BE2C (cell line): ENCODE measurements around the gene ATP4A.

Experiments
- DNase-seq: peaks from one replicate; pipeline ENCODE4 v3.0.0-alpha.2; 2020
- H3K27me3 ChIP-seq: fragments of 250-450 bp; sonication (Bioruptor Pico); 2 replicates; pipeline ENCODE4 v1.5.1; 2020; ENCODE audit warnings: mild to moderate bottlenecking
- H3K36me3 ChIP-seq: fragments of 250-450 bp; sonication (Bioruptor Pico); 2 replicates; pipeline ENCODE4 v1.5.1; 2020; ENCODE audit warnings: mild to moderate bottlenecking
- H3K4me1 ChIP-seq: fragments of 250-450 bp; sonication (Bioruptor Pico); 2 replicates; pipeline ENCODE4 v1.5.1; 2020
- H3K4me3 ChIP-seq: 2 replicates; pipeline ENCODE4 v1.5.1; 2011; ENCODE audit warnings: low read depth, low read length
- H3K9me3 ChIP-seq: fragments of 250-450 bp; sonication (Bioruptor Pico); 2 replicates; pipeline ENCODE4 v1.5.1; 2020
- TF ChIP-seq, protein P1 (sequence below): IDR thresholded peaks from 2 replicates; pipeline ENCODE4 v1.5.1; 2012; ENCODE audit warnings: mild to moderate bottlenecking, low read depth, low read length

ATP4A gene

DNA sequence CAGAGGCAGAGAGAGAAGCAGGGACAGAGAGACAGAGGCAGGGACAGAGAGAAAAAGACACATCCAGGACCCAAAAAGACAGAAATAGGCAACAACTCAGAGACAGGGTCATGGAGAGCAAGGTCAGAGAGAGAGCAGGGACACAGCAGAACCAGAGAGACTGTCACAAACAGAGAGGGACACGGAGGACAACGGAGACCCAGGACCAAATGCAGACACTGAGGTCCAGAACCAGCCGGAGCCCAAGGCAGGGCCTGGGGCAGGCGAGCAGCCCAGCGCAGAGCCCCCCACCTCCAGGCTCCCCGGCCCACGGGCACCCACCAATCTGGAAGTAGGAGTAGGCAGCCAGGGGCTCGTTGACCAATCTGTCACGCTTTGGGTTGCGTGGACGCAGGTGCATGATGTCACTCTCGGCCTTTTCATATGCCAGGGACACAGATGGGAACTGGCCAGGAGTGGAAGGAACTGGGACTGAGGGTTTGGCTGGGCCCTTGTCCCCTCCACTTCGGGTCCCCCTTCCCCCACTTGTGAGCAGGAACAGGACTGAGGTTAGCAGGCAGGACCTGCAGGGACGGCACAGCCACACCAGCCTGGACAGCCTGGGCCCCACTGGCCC lies 10.0 kb downstream of the ATP4A start:
- TF ChIP-seq, protein P1, sequence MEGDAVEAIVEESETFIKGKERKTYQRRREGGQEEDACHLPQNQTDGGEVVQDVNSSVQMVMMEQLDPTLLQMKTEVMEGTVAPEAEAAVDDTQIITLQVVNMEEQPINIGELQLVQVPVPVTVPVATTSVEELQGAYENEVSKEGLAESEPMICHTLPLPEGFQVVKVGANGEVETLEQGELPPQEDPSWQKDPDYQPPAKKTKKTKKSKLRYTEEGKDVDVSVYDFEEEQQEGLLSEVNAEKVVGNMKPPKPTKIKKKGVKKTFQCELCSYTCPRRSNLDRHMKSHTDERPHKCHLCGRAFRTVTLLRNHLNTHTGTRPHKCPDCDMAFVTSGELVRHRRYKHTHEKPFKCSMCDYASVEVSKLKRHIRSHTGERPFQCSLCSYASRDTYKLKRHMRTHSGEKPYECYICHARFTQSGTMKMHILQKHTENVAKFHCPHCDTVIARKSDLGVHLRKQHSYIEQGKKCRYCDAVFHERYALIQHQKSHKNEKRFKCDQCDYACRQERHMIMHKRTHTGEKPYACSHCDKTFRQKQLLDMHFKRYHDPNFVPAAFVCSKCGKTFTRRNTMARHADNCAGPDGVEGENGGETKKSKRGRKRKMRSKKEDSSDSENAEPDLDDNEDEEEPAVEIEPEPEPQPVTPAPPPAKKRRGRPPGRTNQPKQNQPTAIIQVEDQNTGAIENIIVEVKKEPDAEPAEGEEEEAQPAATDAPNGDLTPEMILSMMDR: no peak
- H3K36me3 ChIP-seq: no peaks in the 10 kb centered on the region
- no peaks in the 10 kb centered on the region for H3K9me3 ChIP-seq
- no peak for DNase-seq
- H3K4me3 ChIP-seq: no peak overlapping the region
- H3K27me3 ChIP-seq: no peaks in the 10 kb centered on the region
- H3K4me1 ChIP-seq: peaks cover 5% of the 10 kb centered on the region

DNA sequence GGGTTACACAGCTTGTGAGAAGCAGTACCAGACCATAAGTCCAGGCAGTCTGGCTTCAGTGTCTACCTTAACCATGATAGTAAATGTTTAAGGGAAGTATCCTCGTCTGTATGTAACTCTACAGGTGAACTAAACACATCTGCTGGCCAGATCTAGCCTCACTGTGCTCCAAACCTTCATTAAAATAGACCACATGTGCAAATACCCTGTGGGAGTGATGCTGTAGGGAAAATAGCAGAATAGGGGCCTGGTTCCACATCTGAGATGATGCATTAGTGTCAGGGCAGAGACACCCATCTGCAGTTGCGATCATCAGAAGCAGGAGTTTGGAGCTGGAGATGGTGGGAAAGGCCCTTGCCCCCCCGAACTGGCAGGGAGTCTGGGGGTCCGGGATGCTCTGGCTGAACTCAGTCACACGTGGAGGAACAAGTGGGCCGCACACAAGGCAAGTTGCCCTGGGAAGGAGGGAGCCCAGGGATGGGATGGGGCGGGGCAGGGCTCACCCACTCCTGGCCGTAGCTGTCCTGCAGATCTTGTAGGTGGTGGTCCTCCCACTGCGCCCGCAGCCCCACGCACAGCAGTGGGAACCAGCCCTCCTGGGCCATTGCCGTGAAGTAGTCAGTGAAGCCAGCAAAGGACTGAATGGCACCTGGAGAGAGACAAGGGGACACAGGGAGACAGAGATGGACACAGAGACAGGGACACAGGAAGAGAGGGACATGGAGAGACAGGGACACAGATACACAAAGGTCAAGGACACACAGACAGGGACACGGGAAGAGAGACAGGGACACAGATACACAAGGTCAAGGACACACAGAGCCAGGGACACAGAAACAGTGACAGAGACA lies 10.7 kb downstream of the ATP4A start:
- H3K9me3 ChIP-seq: no peaks in the 10 kb centered on the region
- H3K27me3 ChIP-seq: no peaks in the 10 kb centered on the region
- TF ChIP-seq, protein P1: no peak
- DNase-seq: no peak
- H3K4me1 ChIP-seq: peaks cover 5% of the 10 kb centered on the region
- no peak overlapping the region for H3K4me3 ChIP-seq
- H3K36me3 ChIP-seq: no peaks in the 10 kb centered on the region

DNA sequence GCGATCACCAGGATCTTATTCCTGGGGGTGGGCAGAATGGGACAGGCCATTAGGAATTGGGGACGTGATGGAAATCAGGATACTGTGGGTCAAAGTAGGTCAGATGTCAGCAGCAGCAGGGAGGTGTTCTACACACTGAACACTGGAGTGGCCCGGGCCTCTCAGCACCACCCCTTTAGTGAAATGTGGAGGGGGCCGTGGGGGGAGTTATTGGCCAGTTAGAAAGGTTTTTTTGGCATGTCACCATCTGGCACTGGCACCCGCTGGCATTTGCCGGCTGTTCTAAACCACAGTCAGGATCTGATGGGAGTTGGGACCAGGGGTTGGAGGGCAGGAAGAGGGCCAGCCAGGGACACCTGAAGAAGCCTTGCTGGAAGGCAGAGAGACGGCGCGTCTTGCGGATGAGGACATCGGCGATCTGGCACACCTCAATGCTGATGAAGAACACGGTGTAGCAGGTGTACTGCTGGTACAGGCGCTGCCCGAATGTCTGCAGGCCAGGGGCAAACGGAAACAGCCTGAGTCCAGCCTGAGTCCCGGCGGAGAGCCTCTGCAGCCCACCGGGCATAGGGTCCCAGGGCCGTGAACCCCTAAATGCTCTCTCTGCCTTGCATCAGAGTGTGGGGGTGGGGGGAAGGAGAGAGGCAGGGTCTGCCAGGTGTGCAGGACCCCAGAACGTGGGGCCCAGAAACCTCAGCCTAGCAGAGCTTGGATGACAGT lies 12.2 kb downstream of the ATP4A start:
- DNase-seq: no peak
- Histone ChIP-seq H3K9me3 (no peaks in the 10 kb centered on the region), H3K36me3 (peaks cover 6% of the 10 kb centered on the region; the same call in 1 of the 2 replicates), H3K27me3 (no peaks in the 10 kb centered on the region), H3K4me3 (no peak overlapping the region), H3K4me1 (peaks cover 5% of the 10 kb centered on the region)
- TF ChIP-seq, protein P1: no peak

DNA sequence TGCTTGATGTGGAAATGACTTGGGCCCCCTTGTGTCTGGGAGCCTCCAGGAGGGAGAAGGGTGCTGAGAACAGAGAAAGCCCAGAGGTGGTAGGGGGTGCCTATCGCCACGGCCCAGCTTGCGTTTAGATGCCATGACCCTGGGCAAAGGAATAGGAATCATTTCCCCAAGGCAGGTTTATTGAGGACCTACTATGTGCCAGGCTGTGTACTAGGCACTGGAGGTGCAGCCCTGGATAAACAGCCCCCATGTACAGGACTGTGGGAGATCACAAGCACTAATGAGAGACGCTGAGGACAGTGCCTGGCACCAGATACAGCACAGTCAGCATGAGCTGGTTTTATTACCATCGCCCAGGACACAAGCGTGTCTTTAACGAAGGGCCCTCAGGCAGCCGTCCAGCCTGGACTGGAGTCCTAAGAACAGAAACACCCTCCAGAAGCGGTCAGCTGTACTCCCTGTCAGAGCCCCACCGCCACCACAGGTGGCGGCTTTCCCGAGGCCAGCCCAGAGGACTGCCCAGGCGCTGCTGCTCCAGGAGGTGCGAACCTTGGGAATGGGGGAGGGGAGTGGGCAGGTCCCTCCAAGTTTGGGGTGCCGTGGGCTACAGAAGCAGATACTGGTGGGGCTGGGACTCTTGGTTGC lies 13.5 kb downstream of the ATP4A start:
- no peaks in the 10 kb centered on the region for H3K4me1 ChIP-seq
- no peak for DNase-seq
- TF ChIP-seq, protein P1: no peak
- H3K36me3 ChIP-seq: peaks cover 9% of the 10 kb centered on the region
- H3K9me3 ChIP-seq: no peaks in the 10 kb centered on the region
- no peaks in the 10 kb centered on the region for H3K27me3 ChIP-seq
- no peak overlapping the region for H3K4me3 ChIP-seq

DNA sequence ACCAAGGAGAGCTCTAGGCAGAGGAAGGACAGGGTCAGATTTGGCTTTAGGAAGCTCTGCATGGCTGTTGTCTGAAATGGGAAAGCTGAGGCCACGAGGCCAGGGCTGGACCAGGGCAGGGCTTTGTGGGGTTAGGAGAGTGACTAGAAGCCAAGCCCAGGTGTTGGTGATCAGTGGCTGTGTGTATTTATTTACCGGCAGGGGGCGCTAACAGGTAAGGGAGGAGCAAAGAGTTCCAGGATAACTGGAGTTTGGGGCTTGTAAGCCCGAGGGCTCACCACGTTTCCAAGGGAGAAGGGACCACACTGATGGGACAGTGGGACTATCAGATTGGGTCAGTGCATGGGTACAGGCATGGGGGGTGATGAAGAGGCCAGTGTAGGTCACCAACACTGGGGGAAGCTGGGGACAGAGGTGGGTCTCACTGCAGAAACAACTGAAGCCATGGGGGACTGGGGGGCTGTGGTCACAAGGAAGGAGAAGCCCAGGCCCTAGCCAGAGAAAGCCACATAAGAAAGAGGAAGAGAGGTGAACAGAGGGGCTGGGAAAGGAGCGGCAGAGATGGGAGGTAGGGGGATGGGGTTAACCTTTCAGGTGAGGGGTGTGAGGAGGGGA lies 14.2 kb downstream of the ATP4A start:
- Histone ChIP-seq H3K36me3 (peaks cover 9% of the 10 kb centered on the region), H3K4me1 (no peaks in the 10 kb centered on the region)
- peak; percentile 73 for DNase-seq

More for the DNA sequence above, 14.2 kb downstream of the ATP4A start:
- H3K4me3 ChIP-seq: no peak overlapping the region
- TF ChIP-seq, protein P1: peak; percentile 75
- H3K27me3 ChIP-seq: no peaks in the 10 kb centered on the region
- no peaks in the 10 kb centered on the region for H3K9me3 ChIP-seq
